Measurements from ENCODE around the gene SH2B3.

The SH2B3 gene

GRCh38 chr12:111405859-111406473 lies at the start of gene SH2B3:
Gene SH2B3 (plus strand): TSS chr12:111405923. CDS start chr12:111418146, 12,223 bp downstream.
- no peak for TF ChIP-seq CTCF (IDR thresholded peaks at IDR 0.05; ENCODE audit: low read depth, low read length, poor library complexity, severe bottlenecking)
- no peak for TF ChIP-seq EZH2phosphoT487 (IDR thresholded peaks at IDR 0.05; ENCODE audit: borderline replicate concordance, low read length)
- H3K79me2 ChIP-seq (ENCODE audit: control insufficient read depth, low read length): peaks cover 50% of the 10 kb centered on the region
- peaks cover 33% of the 10 kb centered on the region for H4K20me1 ChIP-seq (ENCODE audit: control insufficient read depth, insufficient read depth, low read depth, low read length)
- H3K27me3 ChIP-seq (ENCODE audit: control insufficient read depth, low read length): no peaks in the 10 kb centered on the region
- peaks cover 8% of the 10 kb centered on the region; the same call in 1 of the 2 replicates for H3K36me3 ChIP-seq (ENCODE audit: control insufficient read depth, low read length)
- peaks cover 69% of the 10 kb centered on the region for H3K4me1 ChIP-seq (ENCODE audit: control insufficient read depth, low read length)
- no peaks in the 10 kb centered on the region for H3K9me2 ChIP-seq (replicated peaks; ENCODE audit: control insufficient read depth, low read length)
- H3F3A ChIP-seq (ENCODE audit: control insufficient read depth, insufficient read depth): peaks cover 13% of the 10 kb centered on the region; the same call in 1 of the 2 replicates
- H3K9me3 ChIP-seq (ENCODE audit: control insufficient read depth, insufficient read depth, low read length): no peaks in the 10 kb centered on the region
- peak within 1 kb of the TSS; percentile 99 for H3K4me2 ChIP-seq (ENCODE audit: low read length)
- H3K4me3 ChIP-seq (ENCODE audit: low read length): peak within 1 kb of the TSS; percentile 97
- H3K27ac ChIP-seq (ENCODE audit: low read depth, low read length): peak within 1 kb of the TSS; percentile 87

GRCh38 chr12:111359231-111359913 lies 46.4 kb upstream of the SH2B3 start:
- H3K4me1 ChIP-seq (ENCODE audit: control insufficient read depth, low read length): peaks cover 14% of the 10 kb centered on the region
- H3K36me3 ChIP-seq (ENCODE audit: control insufficient read depth, low read length): no peaks in the 10 kb centered on the region
- H3K9me3 ChIP-seq (ENCODE audit: control insufficient read depth, insufficient read depth, low read length): no peaks in the 10 kb centered on the region
- no peak for TF ChIP-seq CTCF (IDR thresholded peaks at IDR 0.05; ENCODE audit: low read depth, low read length, poor library complexity, severe bottlenecking)
- TF ChIP-seq EZH2phosphoT487 (IDR thresholded peaks at IDR 0.05; ENCODE audit: borderline replicate concordance, low read length): no peak
- peaks cover 14% of the 10 kb centered on the region for H3K27me3 ChIP-seq (ENCODE audit: control insufficient read depth, low read length)
- H4K20me1 ChIP-seq (ENCODE audit: control insufficient read depth, insufficient read depth, low read depth, low read length): no peaks in the 10 kb centered on the region
- H3K9me2 ChIP-seq (replicated peaks; ENCODE audit: control insufficient read depth, low read length): no peaks in the 10 kb centered on the region
- no peak overlapping the region for H3K27ac ChIP-seq (ENCODE audit: low read depth, low read length)
- no peak overlapping the region for H3K4me3 ChIP-seq (ENCODE audit: low read length)
- no peaks in the 10 kb centered on the region for H3F3A ChIP-seq (ENCODE audit: control insufficient read depth, insufficient read depth)
- H3K79me2 ChIP-seq (ENCODE audit: control insufficient read depth, low read length): no peaks in the 10 kb centered on the region
- no peak overlapping the region for H3K4me2 ChIP-seq (ENCODE audit: low read length)

GRCh38 chr12:111359914-111360276 lies 45.8 kb upstream of the SH2B3 start:
- no peaks in the 10 kb centered on the region for H3K79me2 ChIP-seq (ENCODE audit: control insufficient read depth, low read length)
- no peaks in the 10 kb centered on the region for H3F3A ChIP-seq (ENCODE audit: control insufficient read depth, insufficient read depth)
- H3K4me1 ChIP-seq (ENCODE audit: control insufficient read depth, low read length): peaks cover 13% of the 10 kb centered on the region
- H3K27me3 ChIP-seq (ENCODE audit: control insufficient read depth, low read length): peaks cover 14% of the 10 kb centered on the region
- no peaks in the 10 kb centered on the region for H3K9me3 ChIP-seq (ENCODE audit: control insufficient read depth, insufficient read depth, low read length)
- H3K27ac ChIP-seq (ENCODE audit: low read depth, low read length): no peak overlapping the region
- H3K36me3 ChIP-seq (ENCODE audit: control insufficient read depth, low read length): no peaks in the 10 kb centered on the region
- no peaks in the 10 kb centered on the region for H4K20me1 ChIP-seq (ENCODE audit: control insufficient read depth, insufficient read depth, low read depth, low read length)
- H3K4me3 ChIP-seq (ENCODE audit: low read length): no peak overlapping the region
- TF ChIP-seq CTCF (IDR thresholded peaks at IDR 0.05; ENCODE audit: low read depth, low read length, poor library complexity, severe bottlenecking) (no peak), EZH2phosphoT487 (IDR thresholded peaks at IDR 0.05; ENCODE audit: borderline replicate concordance, low read length) (no peak)
- no peak overlapping the region for H3K4me2 ChIP-seq (ENCODE audit: low read length)
- H3K9me2 ChIP-seq (replicated peaks; ENCODE audit: control insufficient read depth, low read length): no peaks in the 10 kb centered on the region

Data from DOHH2 (cell line).